ENCODE measurements around the gene SPATA2L.

Gene SPATA2L

DNA sequence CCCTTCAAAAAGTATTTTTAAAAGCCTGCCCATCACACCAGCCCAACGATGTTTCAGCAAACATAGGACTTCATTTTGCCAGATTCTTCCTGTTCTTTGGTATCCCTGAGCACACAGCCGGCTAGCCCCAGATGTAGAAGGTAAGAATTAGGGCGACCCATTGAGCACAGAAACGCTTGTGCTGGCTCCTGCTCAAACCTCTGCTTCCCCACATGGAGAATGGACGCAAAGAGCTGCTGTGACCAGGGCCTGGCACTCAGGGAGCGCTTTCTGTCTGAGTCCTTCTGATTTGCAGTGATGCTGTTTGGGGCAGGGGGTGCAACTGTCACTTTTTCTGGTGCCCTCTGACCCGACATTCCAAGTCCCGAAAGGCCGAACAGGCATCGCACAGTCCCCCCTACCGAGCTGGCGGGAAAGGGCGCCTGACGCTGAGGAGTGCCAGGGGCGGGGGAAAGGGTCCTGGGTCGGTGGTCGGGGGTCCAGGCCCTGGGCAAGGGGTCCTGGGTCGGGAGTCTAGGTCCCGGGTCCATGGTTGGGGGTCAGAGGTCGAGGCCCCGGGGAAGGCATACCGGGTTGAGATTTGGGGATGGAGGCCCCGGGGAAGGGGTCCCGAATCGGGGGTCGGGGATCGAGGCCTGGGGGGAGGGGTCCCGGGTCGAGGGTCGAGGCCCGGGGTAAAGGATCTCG, 44.9 kb downstream of the SPATA2L start:
- DNase-seq (ENCODE audit: low read depth) = no peak

GRCh38 chr16:89655062-89655643, 46.4 kb downstream of the SPATA2L start:
- no peak for DNase-seq (ENCODE audit: low read depth)

DNA sequence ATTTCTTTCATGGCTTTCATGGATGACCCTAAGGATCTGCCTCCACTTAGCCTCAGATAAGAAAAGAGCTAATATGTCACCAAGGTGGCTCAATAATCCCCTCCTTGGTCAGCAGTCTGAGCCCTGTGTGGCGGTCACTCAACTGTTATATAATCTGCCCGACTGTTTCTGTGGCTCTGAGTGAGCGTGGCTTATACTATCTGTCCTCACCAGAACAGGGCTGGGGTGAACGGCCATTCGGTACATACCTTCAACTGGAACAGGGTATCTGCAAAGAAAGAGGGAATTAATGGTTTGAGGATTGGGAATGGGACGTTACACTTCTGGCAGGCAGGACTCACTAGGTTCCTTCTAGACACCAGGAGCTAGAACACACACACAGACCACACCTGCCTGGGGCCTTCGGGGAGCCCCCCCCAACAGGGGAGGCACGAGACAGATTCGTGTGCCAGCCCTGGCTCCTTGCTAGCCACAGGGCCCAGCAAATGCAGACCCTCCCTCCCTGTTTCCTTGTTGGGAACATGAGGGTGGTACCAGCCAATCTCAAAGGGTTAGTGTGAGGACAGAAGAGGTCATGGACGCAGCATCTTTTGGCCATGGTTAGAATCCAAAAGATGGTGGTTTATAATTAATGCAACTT, 47.7 kb downstream of the SPATA2L start:
- no peak for DNase-seq (ENCODE audit: low read depth)

DNA sequence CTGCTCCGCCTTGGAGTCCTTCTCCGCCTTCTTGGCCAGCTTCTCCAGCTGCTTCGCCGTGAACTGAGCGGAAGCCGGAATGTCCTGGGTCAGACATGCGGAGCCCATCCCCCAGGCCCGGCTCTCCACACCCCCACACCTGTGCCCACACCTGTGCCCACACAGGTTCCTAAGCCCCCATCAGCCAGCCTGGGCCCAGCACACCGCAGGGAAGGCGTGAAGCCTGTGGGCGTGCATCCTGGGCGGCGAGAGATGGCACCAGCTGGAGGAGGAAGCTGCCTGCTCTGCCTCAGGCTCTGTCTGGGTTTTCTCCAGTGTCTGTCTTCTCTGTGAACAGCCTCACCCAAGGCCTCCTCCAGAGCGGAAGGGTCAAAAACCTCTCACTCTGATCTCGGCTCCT, 49.9 kb downstream of the SPATA2L start:
- DNase-seq (ENCODE audit: low read depth) = no peak

DNA sequence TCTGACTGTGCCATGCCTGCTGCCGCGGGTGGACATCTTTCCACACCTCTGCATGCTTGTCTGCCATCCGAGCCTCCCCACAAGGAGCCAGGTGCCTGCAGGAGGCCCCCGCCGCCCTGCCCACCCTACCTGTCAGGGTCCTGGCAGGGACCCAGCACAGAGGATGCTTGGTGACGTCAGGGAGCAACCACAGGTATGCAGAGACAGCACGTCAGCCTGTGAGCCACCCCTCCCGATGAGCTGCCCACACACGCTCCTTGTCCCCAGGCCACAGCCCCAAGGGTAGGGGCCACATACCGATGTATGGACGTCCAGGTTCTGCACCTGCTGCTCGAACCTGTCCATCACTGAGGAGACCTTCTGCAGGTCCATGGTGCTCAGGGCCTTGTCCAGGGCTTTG, 54.6 kb downstream of the SPATA2L start:
- no peak for DNase-seq (ENCODE audit: low read depth)

All from T follicular helper cell (primary cell).